ENCODE measurements around the gene ASB1. TPM values are rescaled to one million over a fixed set of nuclear protein-coding genes. Genes with fewer than 3 reads are reported as not detected.

ASB1 gene
- total RNA-seq, 1 donor from 2014 or later: 8.5 TPM

DNA sequence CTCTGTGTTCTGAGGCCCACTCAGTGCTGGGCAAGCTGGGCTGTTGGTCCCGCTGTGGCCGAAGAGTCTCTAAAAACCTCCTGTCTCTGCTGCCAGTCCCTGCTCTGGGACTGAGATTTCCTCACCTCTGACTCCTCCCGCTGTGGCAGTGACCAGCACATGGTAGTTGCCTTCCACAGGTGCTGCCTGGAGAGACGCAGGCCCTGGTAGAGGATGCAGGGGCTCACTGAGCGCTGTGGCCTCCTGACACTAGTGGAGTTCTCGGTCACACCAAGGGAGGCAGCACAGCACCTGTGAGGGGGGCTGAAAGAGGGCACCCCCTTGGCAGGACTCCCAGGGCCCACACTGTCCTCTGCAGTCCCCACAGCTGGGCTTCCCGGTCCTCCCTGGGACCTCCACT, 3.8 kb upstream of the ASB1 start:
- Mint-ChIP-seq H3K36me3 (ENCODE audit: low read depth, unreplicated experiment) (no peaks in the 10 kb centered on the region), H3K27me3 (ENCODE audit: unreplicated experiment) (peaks cover 13% of the 10 kb centered on the region), H3K4me1 (ENCODE audit: unreplicated experiment) (peaks cover 31% of the 10 kb centered on the region), H3K9me3 (ENCODE audit: unreplicated experiment) (no peaks in the 10 kb centered on the region), H3K4me3 (ENCODE audit: unreplicated experiment) (no peak overlapping the region), H3K27ac (ENCODE audit: unreplicated experiment) (no peak overlapping the region)
- DNase-seq (ENCODE audit: low spot score): no peak
- TF ChIP-seq, protein P1, sequence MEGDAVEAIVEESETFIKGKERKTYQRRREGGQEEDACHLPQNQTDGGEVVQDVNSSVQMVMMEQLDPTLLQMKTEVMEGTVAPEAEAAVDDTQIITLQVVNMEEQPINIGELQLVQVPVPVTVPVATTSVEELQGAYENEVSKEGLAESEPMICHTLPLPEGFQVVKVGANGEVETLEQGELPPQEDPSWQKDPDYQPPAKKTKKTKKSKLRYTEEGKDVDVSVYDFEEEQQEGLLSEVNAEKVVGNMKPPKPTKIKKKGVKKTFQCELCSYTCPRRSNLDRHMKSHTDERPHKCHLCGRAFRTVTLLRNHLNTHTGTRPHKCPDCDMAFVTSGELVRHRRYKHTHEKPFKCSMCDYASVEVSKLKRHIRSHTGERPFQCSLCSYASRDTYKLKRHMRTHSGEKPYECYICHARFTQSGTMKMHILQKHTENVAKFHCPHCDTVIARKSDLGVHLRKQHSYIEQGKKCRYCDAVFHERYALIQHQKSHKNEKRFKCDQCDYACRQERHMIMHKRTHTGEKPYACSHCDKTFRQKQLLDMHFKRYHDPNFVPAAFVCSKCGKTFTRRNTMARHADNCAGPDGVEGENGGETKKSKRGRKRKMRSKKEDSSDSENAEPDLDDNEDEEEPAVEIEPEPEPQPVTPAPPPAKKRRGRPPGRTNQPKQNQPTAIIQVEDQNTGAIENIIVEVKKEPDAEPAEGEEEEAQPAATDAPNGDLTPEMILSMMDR (IDR thresholded peaks at IDR 0.05; ENCODE audit: unreplicated experiment): no peak

DNA sequence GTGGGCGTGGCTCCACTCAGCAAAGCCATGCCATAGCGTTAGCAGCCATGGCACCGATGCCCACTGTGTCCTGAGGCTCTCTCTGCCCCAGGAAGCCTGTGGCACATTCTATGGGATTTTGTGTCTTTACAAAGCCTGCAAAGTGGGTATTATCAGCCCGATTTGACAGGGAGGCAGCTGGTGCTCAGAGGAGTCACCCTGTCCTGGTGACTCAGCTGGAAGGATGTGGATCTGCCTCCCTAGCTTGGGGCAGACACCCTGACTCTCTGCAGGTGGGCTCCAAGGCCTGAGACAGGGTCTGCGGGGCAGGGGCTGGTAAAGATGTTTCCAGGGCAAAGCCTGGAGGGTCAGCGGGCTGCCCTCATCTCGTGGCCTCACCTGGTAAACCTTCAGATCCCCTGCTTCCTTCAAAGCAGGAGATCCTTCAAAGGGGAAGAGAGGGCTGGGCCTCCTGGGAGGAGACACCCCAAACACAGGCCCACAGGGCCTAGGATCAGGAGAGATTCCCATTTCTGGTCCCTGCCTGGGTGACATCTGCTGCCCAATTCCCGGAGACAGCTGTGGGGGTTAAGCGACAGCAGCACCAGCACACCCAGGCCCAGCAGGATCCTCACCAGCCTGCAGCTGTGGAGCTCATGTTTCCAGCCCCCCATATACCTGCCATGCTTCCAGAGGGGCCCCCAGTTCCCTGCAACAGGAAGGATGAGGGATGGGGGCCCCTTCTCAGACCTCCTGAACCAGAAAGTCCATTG, 3.0 kb upstream of the ASB1 start:
- DNase-seq (ENCODE audit: low spot score): no peak
- TF ChIP-seq, protein P1 (IDR thresholded peaks at IDR 0.05; ENCODE audit: unreplicated experiment): no peak
- Mint-ChIP-seq H3K9me3 (ENCODE audit: unreplicated experiment) (no peaks in the 10 kb centered on the region), H3K27ac (ENCODE audit: unreplicated experiment) (no peak overlapping the region), H3K4me1 (ENCODE audit: unreplicated experiment) (peaks cover 32% of the 10 kb centered on the region), H3K4me3 (ENCODE audit: unreplicated experiment) (no peak overlapping the region), H3K36me3 (ENCODE audit: low read depth, unreplicated experiment) (no peaks in the 10 kb centered on the region), H3K27me3 (ENCODE audit: unreplicated experiment) (peaks cover 14% of the 10 kb centered on the region)

DNA sequence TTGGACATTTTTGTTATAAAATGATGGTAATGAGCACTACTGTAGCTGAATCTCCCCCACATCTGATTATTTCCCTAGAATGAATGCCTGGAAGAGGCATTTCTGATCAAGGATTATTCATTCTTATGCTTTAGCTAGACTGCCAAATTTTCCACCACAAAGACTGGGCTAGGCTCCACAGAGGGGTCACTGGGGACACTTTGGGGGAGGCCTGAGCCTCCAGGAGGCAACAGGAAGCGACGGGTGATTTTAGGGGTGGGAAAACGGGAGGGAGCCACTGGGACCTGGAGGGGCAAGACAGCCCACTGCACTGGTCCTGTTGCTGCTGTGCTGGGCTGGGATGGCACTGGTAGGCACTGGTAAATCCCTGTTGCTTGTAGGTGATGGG, 2.4 kb upstream of the ASB1 start:
- no peak for DNase-seq (ENCODE audit: low spot score)
- peaks cover 14% of the 10 kb centered on the region for H3K27me3 Mint-ChIP-seq (ENCODE audit: unreplicated experiment)
- TF ChIP-seq, protein P1 (IDR thresholded peaks at IDR 0.05; ENCODE audit: unreplicated experiment): no peak
- H3K36me3 Mint-ChIP-seq (ENCODE audit: low read depth, unreplicated experiment): no peaks in the 10 kb centered on the region
- peak overlapping the region; percentile 44 for H3K27ac Mint-ChIP-seq (ENCODE audit: unreplicated experiment)
- H3K4me1 Mint-ChIP-seq (ENCODE audit: unreplicated experiment): peaks cover 32% of the 10 kb centered on the region
- no peaks in the 10 kb centered on the region for H3K9me3 Mint-ChIP-seq (ENCODE audit: unreplicated experiment)
- H3K4me3 Mint-ChIP-seq (ENCODE audit: unreplicated experiment): no peak overlapping the region

DNA sequence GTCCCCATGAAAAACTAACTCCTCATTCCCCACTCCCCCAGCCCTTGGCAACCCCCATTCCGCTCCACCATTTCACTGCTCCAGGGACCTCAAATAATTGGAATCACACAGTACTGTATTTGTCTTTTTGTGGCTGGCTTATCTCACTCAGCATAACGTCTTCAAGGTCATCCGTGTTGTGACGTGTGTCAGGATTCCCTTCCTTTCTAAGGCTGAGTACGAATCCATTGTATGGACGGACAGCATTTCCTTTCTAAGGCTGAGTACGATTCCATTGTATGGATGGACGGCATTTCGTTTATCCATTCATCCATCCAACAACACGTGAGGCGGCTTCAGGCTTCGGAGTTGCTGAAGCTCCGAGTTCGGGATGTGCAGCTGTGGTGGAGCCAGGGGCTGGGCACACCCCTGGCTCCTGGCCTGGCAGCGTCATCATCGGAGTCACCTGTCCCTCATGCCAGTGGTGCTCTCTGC, 1.2 kb upstream of the ASB1 start:
- Mint-ChIP-seq H3K9me3 (ENCODE audit: unreplicated experiment) (no peaks in the 10 kb centered on the region), H3K27me3 (ENCODE audit: unreplicated experiment) (peaks cover 14% of the 10 kb centered on the region), H3K27ac (ENCODE audit: unreplicated experiment) (no peak overlapping the region), H3K4me3 (ENCODE audit: unreplicated experiment) (no peak overlapping the region), H3K4me1 (ENCODE audit: unreplicated experiment) (peaks cover 26% of the 10 kb centered on the region), H3K36me3 (ENCODE audit: low read depth, unreplicated experiment) (peaks cover 7% of the 10 kb centered on the region)
- DNase-seq (ENCODE audit: low spot score): no peak
- TF ChIP-seq, protein P1 (IDR thresholded peaks at IDR 0.05; ENCODE audit: unreplicated experiment): no peak

DNA sequence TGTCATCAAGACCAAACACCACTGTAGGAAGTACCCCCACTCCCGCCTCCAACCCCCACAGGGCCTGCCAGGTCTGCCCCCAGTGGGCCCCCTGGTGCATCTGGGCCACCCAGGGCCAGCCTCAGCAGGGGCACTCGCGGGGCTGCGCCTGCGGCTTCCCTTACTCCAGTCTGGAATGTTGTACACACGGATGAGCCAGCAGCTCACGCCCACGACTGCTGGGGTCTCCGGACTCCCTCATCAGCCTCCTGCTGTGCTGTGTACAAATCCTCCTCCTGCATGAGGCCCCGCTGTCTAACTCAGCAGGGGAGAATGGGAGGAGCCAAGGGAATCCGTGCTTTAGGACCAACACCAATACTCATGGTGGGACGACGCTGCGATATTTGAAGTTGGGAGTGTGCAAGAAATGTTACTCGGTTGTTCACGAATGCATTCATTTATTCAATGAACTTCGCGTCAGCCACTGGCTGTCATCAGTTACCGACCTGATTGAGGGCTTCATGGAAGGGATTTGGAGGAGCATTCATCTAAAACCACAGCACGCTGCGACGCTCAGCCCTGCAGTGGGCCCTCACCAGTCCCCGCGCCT, 654 bp upstream of the ASB1 start:
- peaks cover 11% of the 10 kb centered on the region for H3K36me3 Mint-ChIP-seq (ENCODE audit: low read depth, unreplicated experiment)
- H3K27me3 Mint-ChIP-seq (ENCODE audit: unreplicated experiment): peaks cover 12% of the 10 kb centered on the region
- no peak for DNase-seq (ENCODE audit: low spot score)
- peak overlapping the region; percentile 88 for H3K4me3 Mint-ChIP-seq (ENCODE audit: unreplicated experiment)
- H3K27ac Mint-ChIP-seq (ENCODE audit: unreplicated experiment): peak overlapping the region; percentile 64
- TF ChIP-seq, protein P1 (IDR thresholded peaks at IDR 0.05; ENCODE audit: unreplicated experiment): no peak
- H3K4me1 Mint-ChIP-seq (ENCODE audit: unreplicated experiment): peaks cover 21% of the 10 kb centered on the region
- H3K9me3 Mint-ChIP-seq (ENCODE audit: unreplicated experiment): peaks cover under 1% of the 10 kb centered on the region
